Amniotic stem cell (primary cell): ENCODE measurements around the gene PFKL.
"Not testable (repeated sequence)": the region's sequence is repeated elsewhere in the genome, so short reads cannot be mapped to it uniquely, and the experiment has no call there.

Source experiments
- DNase-seq: peaks from one replicate; lab custom pipeline; 2025; lab: John Stamatoyannopoulos, UW

The PFKL gene

GRCh38 chr21:44294391-44295162, 5.3 kb upstream of the PFKL start:
- no peak for DNase-seq

- DNase-seq, result no peak
Observed at GRCh38 chr21:44295163-44295573, 4.7 kb upstream of the PFKL start.

- DNase-seq, result no peak
Observed at GRCh38 chr21:44295646-44296045, 4.2 kb upstream of the PFKL start.

- DNase-seq, result no peak
Observed at GRCh38 chr21:44296103-44296519, 3.7 kb upstream of the PFKL start.

- no peak for DNase-seq
Observed at GRCh38 chr21:44296916-44297315, 2.9 kb upstream of the PFKL start.

GRCh38 chr21:44297525-44298290, 2.1 kb upstream of the PFKL start:
- peak; percentile 74 for DNase-seq

- no peak for DNase-seq
Observed at GRCh38 chr21:44298301-44298700, 1.6 kb upstream of the PFKL start.

- no peak for DNase-seq
Observed at GRCh38 chr21:44299085-44299457, 782 bp upstream of the PFKL start.

- peak; percentile 28 for DNase-seq
Observed at GRCh38 chr21:44300262-44300959, 558 bp downstream of the PFKL start.

- no peak for DNase-seq
Observed at GRCh38 chr21:44301141-44301540, 1.3 kb downstream of the PFKL start.

GRCh38 chr21:44301961-44302406, 2.1 kb downstream of the PFKL start:
- no peak for DNase-seq

GRCh38 chr21:44302573-44303401, 2.9 kb downstream of the PFKL start:
- not testable (repeated sequence) for DNase-seq

GRCh38 chr21:44303490-44303981, 3.7 kb downstream of the PFKL start:
- DNase-seq, result no peak

- DNase-seq, result no peak
Observed at GRCh38 chr21:44304011-44304616, 4.3 kb downstream of the PFKL start.

- DNase-seq, result peak; percentile 8
Observed at GRCh38 chr21:44304877-44305293, 5.0 kb downstream of the PFKL start.

GRCh38 chr21:44305691-44306090, 5.8 kb downstream of the PFKL start:
- DNase-seq, result no peak

GRCh38 chr21:44306936-44307704, 7.3 kb downstream of the PFKL start:
- DNase-seq, result no peak

- no peak for DNase-seq
Observed at GRCh38 chr21:44310628-44311507, 11.0 kb downstream of the PFKL start.

GRCh38 chr21:44312089-44312488, 12.2 kb downstream of the PFKL start:
- no peak for DNase-seq
